HepG2 (cell line): ENCODE measurements around the gene FAF1. TPM values are rescaled to one million over a fixed set of nuclear protein-coding genes. Genes with fewer than 3 reads are reported as not detected.

Experiments
- ATF1 ChIP-seq: IDR thresholded peaks from 2 replicates; pipeline ENCODE4 v1.6.1; 2016; ENCODE audit warnings: mild to moderate bottlenecking, control low read depth
- BHLHE40 ChIP-seq: IDR thresholded peaks from 2 replicates; pipeline ENCODE4 v1.6.1; 2011; ENCODE audit warnings: low read length, improper control_type of control experiment
- CREB1 ChIP-seq, 2 experiments: fragments of 450-650 bp in 1 of 2; IDR thresholded peaks; 2 replicates each; pipeline ENCODE4 v1.6.1; 2016 to 2017; ENCODE audit warnings: control low read depth in 1 of 2, mild to moderate bottlenecking in 1 of 2, missing compliant biosample characterization in 1 of 2, missing genetic modification characterization in 1 of 2
- HOXA5 ChIP-seq: sonication (generic); formaldehyde crosslinking; IDR thresholded peaks from 2 replicates; pipeline ENCODE4 v1.4.0; 2020; ENCODE audit warnings: missing genetic modification reagents
- KAT8 ChIP-seq: IDR thresholded peaks from 2 replicates; pipeline ENCODE4 v1.6.1; 2016; ENCODE audit warnings: missing genetic modification reagents, missing compliant biosample characterization
- KDM5B ChIP-seq: sonication (generic); formaldehyde crosslinking; IDR thresholded peaks from 2 replicates; pipeline ENCODE4 v1.4.0; 2020; ENCODE audit warnings: missing genetic modification reagents, mild to moderate bottlenecking, borderline replicate concordance
- NRL ChIP-seq: sonication (generic); formaldehyde crosslinking; IDR thresholded peaks from 2 replicates; pipeline ENCODE4 v1.5.0; 2020; ENCODE audit warnings: missing genetic modification reagents, mild to moderate bottlenecking, moderate library complexity, borderline replicate concordance
- SAFB2 ChIP-seq: sonication (generic); formaldehyde crosslinking; IDR thresholded peaks from 2 replicates; pipeline ENCODE4 v1.5.1; 2020; ENCODE audit warnings: missing genetic modification reagents, low read depth, mild to moderate bottlenecking, borderline replicate concordance
- SNAPC2 ChIP-seq: sonication (generic); formaldehyde crosslinking; IDR thresholded peaks from 2 replicates; pipeline ENCODE4 v1.8.1; 2022; ENCODE audit warnings: mild to moderate bottlenecking, missing genetic modification reagents
- ZNF547 ChIP-seq: sonication (generic); formaldehyde crosslinking; IDR thresholded peaks from 2 replicates; pipeline ENCODE4 v1.5.1; 2020; ENCODE audit warnings: mild to moderate bottlenecking, missing genetic modification reagents
- ZNF570 ChIP-seq: sonication (generic); formaldehyde crosslinking; IDR thresholded peaks from 2 replicates; pipeline ENCODE4 v1.4.0; 2020; ENCODE audit warnings: mild to moderate bottlenecking, missing genetic modification reagents, borderline replicate concordance
- polyA plus RNA-seq, 8 experiments: library from polyadenylated mRNA; depleted of rRNA in 3 of 8; stranded (reverse) in 7 of 8; unstranded in 1 of 8; fragments of >200 nt; fragmentation: Illumina TruSeq in 4 of 8; extraction: Trizol in 4 of 8; gene quantifications; 2 replicates each; pipeline versions ENCODE4 v1.2.1 to v1.2.3, GENCODE V29; 2011 to 2016; ENCODE audit warnings: low read depth in 4 of 8, missing spikeins in 1 of 8, mixed read lengths in 1 of 8; ENCODE audit not compliant: insufficient read depth in 1 of 8
- total RNA-seq, 5 experiments: library from RNA; depleted of rRNA; stranded (reverse); fragments of >200 nt; fragmentation: Illumina TruSeq; extraction: Trizol; gene quantifications; 2 replicates each; pipeline ENCODE4 v1.2.3, GENCODE V29; 2016; ENCODE audit warnings: low read depth in 1 of 5
- TF ChIP-seq, protein P1 (sequence below): sonication (generic); formaldehyde crosslinking; IDR thresholded peaks from 2 replicates; pipeline ENCODE4 v1.5.0; 2020; ENCODE audit warnings: mild to moderate bottlenecking, missing genetic modification reagents, borderline replicate concordance
- TF ChIP-seq, protein P2 (sequence below): sonication (generic); formaldehyde crosslinking; IDR thresholded peaks from 2 replicates; pipeline ENCODE4 v1.9.0; 2022; ENCODE audit warnings: low read depth, missing genetic modification reagents
- TF ChIP-seq, protein P3 (sequence below): sonication (generic); formaldehyde crosslinking; IDR thresholded peaks from 2 replicates; pipeline ENCODE4 v1.4.0; 2020; ENCODE audit warnings: missing genetic modification reagents, mild to moderate bottlenecking, borderline replicate concordance

Gene FAF1
- total and polyA plus RNA-seq, 2 of the 13 experiments (the other 11 are each of a cell fraction or from before 2014, with no cell fraction given), result 19.4 to 63.3 TPM

DNA sequence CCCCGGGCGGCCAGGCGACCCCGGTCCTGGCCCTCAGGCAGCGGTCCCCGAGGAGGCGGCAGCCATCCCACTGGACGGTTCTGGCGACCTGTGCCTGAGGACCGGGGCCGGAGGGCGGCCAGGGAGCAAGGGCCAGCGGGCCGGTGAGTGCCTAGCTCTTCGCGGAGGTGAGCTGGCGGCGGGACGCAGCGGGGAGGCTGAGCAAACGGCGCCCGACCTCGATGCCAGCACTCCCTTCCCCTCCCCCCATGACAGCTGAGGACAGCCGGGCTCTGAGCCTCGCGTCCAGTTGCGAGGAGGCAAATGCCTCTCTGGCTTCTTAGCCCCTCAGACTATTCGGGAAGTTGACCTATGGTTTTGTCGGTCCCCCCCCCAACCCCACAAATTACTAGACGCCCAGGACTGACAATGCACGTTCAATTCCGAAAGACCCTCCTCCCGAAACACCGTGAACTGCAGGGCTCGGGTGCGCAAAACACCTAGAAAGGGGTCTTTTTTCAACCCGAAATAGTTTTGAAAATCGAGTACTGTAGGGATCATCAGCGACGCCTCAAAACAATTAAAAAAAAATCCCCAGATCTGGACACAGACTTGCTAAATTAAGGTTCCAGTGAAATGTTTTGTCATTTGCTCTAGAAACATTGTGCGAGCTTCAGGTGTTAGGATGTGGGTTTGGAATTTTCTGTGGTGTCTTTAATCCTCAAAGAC, 18.2 kb upstream of the FAF1 start (continued):
- TF ChIP-seq, protein P1, sequence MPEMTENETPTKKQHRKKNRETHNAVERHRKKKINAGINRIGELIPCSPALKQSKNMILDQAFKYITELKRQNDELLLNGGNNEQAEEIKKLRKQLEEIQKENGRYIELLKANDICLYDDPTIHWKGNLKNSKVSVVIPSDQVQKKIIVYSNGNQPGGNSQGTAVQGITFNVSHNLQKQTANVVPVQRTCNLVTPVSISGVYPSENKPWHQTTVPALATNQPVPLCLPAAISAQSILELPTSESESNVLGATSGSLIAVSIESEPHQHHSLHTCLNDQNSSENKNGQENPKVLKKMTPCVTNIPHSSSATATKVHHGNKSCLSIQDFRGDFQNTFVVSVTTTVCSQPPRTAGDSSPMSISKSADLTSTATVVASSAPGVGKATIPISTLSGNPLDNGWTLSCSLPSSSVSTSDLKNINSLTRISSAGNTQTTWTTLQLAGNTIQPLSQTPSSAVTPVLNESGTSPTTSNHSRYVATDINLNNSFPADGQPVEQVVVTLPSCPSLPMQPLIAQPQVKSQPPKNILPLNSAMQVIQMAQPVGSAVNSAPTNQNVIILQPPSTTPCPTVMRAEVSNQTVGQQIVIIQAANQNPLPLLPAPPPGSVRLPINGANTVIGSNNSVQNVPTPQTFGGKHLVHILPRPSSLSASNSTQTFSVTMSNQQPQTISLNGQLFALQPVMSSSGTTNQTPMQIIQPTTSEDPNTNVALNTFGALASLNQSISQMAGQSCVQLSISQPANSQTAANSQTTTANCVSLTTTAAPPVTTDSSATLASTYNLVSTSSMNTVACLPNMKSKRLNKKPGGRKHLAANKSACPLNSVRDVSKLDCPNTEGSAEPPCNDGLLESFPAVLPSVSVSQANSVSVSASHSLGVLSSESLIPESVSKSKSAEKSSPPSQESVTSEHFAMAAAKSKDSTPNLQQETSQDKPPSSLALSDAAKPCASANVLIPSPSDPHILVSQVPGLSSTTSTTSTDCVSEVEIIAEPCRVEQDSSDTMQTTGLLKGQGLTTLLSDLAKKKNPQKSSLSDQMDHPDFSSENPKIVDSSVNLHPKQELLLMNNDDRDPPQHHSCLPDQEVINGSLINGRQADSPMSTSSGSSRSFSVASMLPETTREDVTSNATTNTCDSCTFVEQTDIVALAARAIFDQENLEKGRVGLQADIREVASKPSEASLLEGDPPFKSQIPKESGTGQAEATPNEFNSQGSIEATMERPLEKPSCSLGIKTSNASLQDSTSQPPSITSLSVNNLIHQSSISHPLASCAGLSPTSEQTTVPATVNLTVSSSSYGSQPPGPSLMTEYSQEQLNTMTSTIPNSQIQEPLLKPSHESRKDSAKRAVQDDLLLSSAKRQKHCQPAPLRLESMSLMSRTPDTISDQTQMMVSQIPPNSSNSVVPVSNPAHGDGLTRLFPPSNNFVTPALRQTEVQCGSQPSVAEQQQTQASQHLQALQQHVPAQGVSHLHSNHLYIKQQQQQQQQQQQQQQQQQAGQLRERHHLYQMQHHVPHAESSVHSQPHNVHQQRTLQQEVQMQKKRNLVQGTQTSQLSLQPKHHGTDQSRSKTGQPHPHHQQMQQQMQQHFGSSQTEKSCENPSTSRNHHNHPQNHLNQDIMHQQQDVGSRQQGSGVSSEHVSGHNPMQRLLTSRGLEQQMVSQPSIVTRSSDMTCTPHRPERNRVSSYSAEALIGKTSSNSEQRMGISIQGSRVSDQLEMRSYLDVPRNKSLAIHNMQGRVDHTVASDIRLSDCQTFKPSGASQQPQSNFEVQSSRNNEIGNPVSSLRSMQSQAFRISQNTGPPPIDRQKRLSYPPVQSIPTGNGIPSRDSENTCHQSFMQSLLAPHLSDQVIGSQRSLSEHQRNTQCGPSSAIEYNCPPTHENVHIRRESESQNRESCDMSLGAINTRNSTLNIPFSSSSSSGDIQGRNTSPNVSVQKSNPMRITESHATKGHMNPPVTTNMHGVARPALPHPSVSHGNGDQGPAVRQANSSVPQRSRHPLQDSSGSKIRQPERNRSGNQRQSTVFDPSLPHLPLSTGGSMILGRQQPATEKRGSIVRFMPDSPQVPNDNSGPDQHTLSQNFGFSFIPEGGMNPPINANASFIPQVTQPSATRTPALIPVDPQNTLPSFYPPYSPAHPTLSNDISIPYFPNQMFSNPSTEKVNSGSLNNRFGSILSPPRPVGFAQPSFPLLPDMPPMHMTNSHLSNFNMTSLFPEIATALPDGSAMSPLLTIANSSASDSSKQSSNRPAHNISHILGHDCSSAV (CRISPR knock-in tag), result no peak
- TF ChIP-seq HOXA5, result no peak
- no peak for TF ChIP-seq SAFB2 (CRISPR knock-in tag)
- TF ChIP-seq ATF1 (CRISPR knock-in tag), result no peak
- TF ChIP-seq BHLHE40, result no peak
- TF ChIP-seq KDM5B (CRISPR knock-in tag), result peak; percentile 52; the same call in 1 of the 2 replicates
- no peak for TF ChIP-seq CREB1 (IDR thresholded peaks at IDR 0.05)
- TF ChIP-seq CREB1 (CRISPR knock-in tag; IDR thresholded peaks at IDR 0.05), result no peak; the same call in 1 of the 2 replicates
- TF ChIP-seq ZNF570 (CRISPR knock-in tag), result no peak
- TF ChIP-seq NRL, result no peak
- TF ChIP-seq, protein P2, sequence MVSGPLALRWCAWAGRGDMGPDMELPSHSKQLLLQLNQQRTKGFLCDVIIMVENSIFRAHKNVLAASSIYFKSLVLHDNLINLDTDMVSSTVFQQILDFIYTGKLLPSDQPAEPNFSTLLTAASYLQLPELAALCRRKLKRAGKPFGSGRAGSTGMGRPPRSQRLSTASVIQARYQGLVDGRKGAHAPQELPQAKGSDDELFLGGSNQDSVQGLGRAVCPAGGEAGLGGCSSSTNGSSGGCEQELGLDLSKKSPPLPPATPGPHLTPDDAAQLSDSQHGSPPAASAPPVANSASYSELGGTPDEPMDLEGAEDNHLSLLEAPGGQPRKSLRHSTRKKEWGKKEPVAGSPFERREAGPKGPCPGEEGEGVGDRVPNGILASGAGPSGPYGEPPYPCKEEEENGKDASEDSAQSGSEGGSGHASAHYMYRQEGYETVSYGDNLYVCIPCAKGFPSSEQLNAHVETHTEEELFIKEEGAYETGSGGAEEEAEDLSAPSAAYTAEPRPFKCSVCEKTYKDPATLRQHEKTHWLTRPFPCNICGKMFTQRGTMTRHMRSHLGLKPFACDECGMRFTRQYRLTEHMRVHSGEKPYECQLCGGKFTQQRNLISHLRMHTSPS, result no peak
- no peak for TF ChIP-seq KAT8 (CRISPR knock-in tag)
- TF ChIP-seq SNAPC2, result no peak
- TF ChIP-seq ZNF547, result no peak
- TF ChIP-seq, protein P3, sequence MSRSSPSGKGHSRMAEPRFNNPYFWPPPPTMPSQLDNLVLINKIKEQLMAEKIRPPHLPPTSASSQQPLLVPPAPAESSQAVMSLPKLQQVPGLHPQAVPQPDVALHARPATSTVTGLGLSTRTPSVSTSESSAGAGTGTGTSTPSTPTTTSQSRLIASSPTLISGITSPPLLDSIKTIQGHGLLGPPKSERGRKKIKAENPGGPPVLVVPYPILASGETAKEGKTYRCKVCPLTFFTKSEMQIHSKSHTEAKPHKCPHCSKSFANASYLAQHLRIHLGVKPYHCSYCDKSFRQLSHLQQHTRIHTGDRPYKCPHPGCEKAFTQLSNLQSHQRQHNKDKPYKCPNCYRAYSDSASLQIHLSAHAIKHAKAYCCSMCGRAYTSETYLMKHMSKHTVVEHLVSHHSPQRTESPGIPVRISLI (CRISPR knock-in tag), result no peak
